ENCODE measurements around the gene MYMX. TPM values are rescaled to one million over a fixed set of nuclear protein-coding genes. Genes with fewer than 3 reads are reported as not detected.
A peak's percentile ranks its signal among the peaks of the same experiment; 100 is the strongest.

Gene MYMX
- total and polyA plus RNA-seq, 2 of the 13 experiments (the other 11 are each of a cell fraction or from before 2014, with no cell fraction given): not detected

DNA sequence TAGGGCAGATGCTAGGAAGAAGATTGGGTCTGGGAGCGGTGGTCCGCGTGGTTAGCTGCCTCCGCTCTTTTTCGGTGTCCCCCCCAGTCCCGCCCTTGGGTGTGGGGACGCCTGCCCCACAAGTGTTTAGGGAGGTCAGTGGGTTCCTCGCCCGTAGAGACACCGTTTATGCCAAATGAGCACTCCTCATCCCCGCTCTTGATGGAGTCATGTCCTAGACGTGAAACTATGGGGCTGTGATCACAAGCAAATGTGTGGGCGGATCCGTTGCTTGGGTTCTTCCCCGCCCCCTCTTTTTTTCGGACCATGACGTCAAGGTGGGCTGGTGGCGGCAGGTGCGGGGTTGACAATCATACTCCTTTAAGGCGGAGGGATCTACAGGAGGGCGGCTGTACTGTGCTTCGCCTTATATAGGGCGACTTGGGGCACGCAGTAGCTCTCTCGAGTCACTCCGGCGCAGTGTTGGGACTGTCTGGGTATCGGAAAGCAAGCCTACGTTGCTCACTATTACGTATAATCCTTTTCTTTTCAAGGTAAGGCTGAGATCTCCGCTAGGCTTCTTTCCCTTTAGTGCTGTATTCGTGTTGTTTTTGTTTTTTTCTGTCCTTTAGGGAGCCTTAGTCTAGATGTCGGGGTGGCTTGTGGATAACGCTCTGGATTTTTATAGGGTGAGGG is 30.1 kb downstream of the MYMX start, which contains the start of gene HSP90AB1 (continued):
- no peak for TF ChIP-seq ZNF552 (CRISPR knock-in tag; IDR thresholded peaks at IDR 0.05; ENCODE audit: borderline replicate concordance)
- TF ChIP-seq ZSCAN20 (CRISPR knock-in tag; IDR thresholded peaks at IDR 0.05; ENCODE audit: borderline replicate concordance): no peak
- TF ChIP-seq, protein P1, sequence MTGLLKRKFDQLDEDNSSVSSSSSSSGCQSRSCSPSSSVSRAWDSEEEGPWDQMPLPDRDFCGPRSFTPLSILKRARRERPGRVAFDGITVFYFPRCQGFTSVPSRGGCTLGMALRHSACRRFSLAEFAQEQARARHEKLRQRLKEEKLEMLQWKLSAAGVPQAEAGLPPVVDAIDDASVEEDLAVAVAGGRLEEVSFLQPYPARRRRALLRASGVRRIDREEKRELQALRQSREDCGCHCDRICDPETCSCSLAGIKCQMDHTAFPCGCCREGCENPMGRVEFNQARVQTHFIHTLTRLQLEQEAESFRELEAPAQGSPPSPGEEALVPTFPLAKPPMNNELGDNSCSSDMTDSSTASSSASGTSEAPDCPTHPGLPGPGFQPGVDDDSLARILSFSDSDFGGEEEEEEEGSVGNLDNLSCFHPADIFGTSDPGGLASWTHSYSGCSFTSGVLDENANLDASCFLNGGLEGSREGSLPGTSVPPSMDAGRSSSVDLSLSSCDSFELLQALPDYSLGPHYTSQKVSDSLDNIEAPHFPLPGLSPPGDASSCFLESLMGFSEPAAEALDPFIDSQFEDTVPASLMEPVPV (CRISPR knock-in tag; IDR thresholded peaks at IDR 0.05): no peak
- peak; percentile 83; the same call in 1 of the 2 replicates for TF ChIP-seq NBN (conservative IDR thresholded peaks at IDR 0.05)
- no peak for TF ChIP-seq CEBPB (IDR thresholded peaks at IDR 0.05; ENCODE audit: borderline replicate concordance, low read depth, low read length)
- TF ChIP-seq ZSCAN9 (CRISPR knock-in tag; IDR thresholded peaks at IDR 0.05; ENCODE audit: borderline replicate concordance): 0 out of 2 replicates have a peak, but pooled peaks have one; percentile 57
- peak; percentile 46; the same call in 1 of the 2 replicates for TF ChIP-seq BRCA1 (CRISPR knock-in tag; IDR thresholded peaks at IDR 0.05)
- 0 out of 2 replicates have a peak, but pooled peaks have one; percentile 7 for TF ChIP-seq STAG1 (CRISPR knock-in tag; IDR thresholded peaks at IDR 0.05)
- TF ChIP-seq RBM39 (IDR thresholded peaks at IDR 0.05; ENCODE audit: low read depth, low read length, poor library complexity, severe bottlenecking): no peak
- TF ChIP-seq ZNF101 (CRISPR knock-in tag; IDR thresholded peaks at IDR 0.05; ENCODE audit: borderline replicate concordance, low read depth): 0 out of 2 replicates have a peak, but pooled peaks have one; percentile 71
- TF ChIP-seq HES4 (CRISPR knock-in tag; IDR thresholded peaks at IDR 0.05; ENCODE audit: borderline replicate concordance): peak; percentile 67
- TF ChIP-seq CC2D1A (CRISPR knock-in tag; IDR thresholded peaks at IDR 0.05): no peak
- TF ChIP-seq, protein P2, sequence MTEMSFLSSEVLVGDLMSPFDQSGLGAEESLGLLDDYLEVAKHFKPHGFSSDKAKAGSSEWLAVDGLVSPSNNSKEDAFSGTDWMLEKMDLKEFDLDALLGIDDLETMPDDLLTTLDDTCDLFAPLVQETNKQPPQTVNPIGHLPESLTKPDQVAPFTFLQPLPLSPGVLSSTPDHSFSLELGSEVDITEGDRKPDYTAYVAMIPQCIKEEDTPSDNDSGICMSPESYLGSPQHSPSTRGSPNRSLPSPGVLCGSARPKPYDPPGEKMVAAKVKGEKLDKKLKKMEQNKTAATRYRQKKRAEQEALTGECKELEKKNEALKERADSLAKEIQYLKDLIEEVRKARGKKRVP (CRISPR knock-in tag; IDR thresholded peaks at IDR 0.05): no peak
- no peak for TF ChIP-seq ZNF569 (CRISPR knock-in tag; IDR thresholded peaks at IDR 0.05; ENCODE audit: borderline replicate concordance)
- TF ChIP-seq, protein P3, sequence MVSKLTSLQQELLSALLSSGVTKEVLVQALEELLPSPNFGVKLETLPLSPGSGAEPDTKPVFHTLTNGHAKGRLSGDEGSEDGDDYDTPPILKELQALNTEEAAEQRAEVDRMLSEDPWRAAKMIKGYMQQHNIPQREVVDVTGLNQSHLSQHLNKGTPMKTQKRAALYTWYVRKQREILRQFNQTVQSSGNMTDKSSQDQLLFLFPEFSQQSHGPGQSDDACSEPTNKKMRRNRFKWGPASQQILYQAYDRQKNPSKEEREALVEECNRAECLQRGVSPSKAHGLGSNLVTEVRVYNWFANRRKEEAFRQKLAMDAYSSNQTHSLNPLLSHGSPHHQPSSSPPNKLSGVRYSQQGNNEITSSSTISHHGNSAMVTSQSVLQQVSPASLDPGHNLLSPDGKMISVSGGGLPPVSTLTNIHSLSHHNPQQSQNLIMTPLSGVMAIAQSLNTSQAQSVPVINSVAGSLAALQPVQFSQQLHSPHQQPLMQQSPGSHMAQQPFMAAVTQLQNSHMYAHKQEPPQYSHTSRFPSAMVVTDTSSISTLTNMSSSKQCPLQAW (CRISPR knock-in tag; IDR thresholded peaks at IDR 0.05): peak; percentile 48; the same call in 1 of the 2 replicates
- peak; percentile 54 for TF ChIP-seq U2AF1 (optimal IDR thresholded peaks at IDR 0.05; ENCODE audit: low read depth, low read length)
- TF ChIP-seq, protein P4, sequence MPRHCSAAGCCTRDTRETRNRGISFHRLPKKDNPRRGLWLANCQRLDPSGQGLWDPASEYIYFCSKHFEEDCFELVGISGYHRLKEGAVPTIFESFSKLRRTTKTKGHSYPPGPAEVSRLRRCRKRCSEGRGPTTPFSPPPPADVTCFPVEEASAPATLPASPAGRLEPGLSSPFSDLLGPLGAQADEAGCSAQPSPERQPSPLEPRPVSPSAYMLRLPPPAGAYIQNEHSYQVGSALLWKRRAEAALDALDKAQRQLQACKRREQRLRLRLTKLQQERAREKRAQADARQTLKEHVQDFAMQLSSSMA (CRISPR knock-in tag; IDR thresholded peaks at IDR 0.05): peak; percentile 52; the same call in 1 of the 2 replicates
- no peak for TF ChIP-seq GATAD1 (CRISPR knock-in tag; IDR thresholded peaks at IDR 0.05)
- TF ChIP-seq, protein P5, sequence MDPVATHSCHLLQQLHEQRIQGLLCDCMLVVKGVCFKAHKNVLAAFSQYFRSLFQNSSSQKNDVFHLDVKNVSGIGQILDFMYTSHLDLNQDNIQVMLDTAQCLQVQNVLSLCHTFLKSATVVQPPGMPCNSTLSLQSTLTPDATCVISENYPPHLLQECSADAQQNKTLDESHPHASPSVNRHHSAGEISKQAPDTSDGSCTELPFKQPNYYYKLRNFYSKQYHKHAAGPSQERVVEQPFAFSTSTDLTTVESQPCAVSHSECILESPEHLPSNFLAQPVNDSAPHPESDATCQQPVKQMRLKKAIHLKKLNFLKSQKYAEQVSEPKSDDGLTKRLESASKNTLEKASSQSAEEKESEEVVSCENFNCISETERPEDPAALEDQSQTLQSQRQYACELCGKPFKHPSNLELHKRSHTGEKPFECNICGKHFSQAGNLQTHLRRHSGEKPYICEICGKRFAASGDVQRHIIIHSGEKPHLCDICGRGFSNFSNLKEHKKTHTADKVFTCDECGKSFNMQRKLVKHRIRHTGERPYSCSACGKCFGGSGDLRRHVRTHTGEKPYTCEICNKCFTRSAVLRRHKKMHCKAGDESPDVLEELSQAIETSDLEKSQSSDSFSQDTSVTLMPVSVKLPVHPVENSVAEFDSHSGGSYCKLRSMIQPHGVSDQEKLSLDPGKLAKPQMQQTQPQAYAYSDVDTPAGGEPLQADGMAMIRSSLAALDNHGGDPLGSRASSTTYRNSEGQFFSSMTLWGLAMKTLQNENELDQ (CRISPR knock-in tag; IDR thresholded peaks at IDR 0.05; ENCODE audit: borderline replicate concordance): 0 out of 2 replicates have a peak, but pooled peaks have one; percentile 66
- no peak for TF ChIP-seq SETDB1 (CRISPR knock-in tag; IDR thresholded peaks at IDR 0.05; ENCODE audit: borderline replicate concordance)
- no peak for TF ChIP-seq MIXL1 (CRISPR knock-in tag; IDR thresholded peaks at IDR 0.05)
- peak; percentile 92 for TF ChIP-seq HOXA5 (CRISPR knock-in tag; IDR thresholded peaks at IDR 0.05)
- 0 out of 2 replicates have a peak, but pooled peaks have one; percentile 15 for TF ChIP-seq KDM6A (CRISPR knock-in tag; IDR thresholded peaks at IDR 0.05; ENCODE audit: low read depth)
